ENCODE measurements around the gene LINC00632.
A peak's percentile ranks its signal among the peaks of the same experiment; 100 is the strongest.
"Not testable (repeated sequence)": the region's sequence is repeated elsewhere in the genome, so short reads cannot be mapped to it uniquely, and the experiment has no call there.

Gene LINC00632

DNA sequence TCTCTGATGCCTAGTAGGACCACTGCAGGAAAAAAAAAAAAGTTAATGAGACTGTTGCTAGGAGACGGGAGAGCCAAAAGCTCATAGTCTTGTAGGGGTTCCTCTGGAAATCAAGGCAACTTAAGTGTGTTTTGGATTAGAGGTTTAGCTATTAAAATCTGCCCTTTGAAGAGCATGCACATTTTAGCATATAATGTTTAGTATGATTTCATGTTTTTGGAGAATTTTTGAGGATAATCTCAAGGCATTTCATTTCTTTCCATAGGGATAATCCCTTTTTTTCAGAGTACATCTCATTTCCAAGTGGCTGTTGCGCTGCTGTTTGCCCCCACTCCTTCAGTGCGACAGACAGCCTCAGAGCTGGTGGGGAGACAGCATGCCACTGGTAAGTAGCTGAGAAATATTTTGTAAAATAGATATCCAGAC lies at the start of gene LINC00632:
Gene LINC00632 (plus strand): TSS at position 339 of the 426 bp plus-strand sequence.
- peak; percentile 84 for DNase-seq (ENCODE audit: low spot score)

DNA sequence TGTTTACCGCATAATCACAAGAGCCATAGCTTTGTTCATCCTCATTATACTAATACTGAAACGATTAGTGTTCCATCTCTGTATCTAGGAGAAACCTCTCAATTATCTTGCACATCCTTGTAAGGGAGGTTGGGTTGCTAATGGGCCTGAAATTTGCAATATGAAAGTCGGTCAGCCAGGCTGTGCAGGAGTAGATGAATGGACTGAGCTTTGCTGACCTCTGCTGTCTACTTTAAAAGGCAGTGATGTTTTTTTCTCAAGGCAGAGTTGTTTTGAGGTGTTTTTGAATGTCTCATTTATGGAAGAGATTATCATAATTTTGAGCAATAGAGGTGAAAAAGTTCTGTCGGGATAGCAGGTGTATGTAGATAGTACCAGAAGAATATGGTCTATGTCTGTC lies 47.9 kb upstream of the LINC00632 start:
- peak; percentile 23 for DNase-seq (ENCODE audit: low spot score)

DNA sequence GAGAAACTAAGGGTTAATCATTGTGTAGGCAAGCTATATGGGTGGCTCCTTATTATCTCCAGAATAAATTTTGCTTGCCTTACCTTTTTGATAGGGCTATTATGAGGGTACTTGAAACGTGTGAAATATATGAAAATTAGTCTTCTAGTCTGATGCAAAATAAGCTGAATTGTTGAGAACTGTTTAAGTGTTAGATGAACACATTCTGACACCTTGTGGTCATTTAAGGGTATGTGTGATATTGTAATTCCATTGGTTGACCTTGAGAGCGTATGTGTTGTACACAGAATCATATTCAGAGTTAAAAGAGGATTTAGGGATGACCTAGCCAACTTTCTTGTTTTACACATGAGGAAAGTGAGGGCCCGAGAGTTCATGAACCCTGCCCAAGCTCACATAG lies 44.6 kb upstream of the LINC00632 start:
- peak; percentile 48 for DNase-seq (ENCODE audit: low spot score)

DNA sequence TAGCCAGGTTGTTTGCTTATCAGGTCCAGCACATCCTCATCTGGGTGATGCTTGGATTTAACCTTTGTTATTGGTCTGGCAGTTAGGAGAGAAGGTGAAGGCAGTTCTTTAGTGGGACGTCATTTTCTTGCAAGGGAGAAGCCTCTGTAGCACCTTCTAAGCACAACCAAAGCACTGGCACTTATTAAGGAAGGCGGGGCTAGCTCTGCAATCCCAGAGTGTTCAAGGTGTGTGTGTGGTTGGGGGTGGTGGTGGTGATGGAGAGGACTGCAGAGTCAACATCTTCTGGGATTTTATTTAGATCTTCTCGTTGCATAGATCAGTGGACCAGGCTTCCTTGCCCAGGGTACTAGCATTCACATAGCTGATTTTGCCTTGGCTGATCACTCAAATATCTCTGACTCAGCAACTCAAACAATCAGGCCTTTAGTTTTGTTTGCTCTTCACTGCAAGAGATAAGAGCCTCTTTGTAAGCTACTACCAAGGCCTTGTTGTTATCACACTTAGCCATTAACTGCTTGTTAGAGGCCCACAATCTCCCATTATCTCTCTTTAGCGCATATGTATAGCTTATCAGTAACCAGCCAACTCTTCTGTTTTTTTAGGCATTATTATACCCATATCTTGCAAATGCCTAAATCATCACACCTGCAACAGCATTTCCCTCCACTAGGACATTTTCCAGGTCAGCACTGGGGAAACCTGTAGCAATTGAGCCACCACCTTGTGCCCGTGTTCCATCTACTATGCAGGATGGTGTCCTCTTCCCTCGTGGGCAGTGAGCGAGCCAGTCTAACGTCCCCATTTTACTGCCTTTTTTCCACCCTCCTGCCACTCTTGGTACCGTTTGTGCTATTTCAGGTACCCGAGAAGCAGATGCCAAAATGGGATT lies 36.5 kb upstream of the LINC00632 start:
- DNase-seq (ENCODE audit: low spot score) = peak; percentile 54

- DNase-seq (ENCODE audit: low spot score) = no peak
These were observed 21.9 kb upstream of the LINC00632 start for GRCh38 chrX:140687706-140688105.

GRCh38 chrX:140691596-140691995 lies 18.0 kb upstream of the LINC00632 start:
- DNase-seq (ENCODE audit: low spot score) = not testable (repeated sequence)

DNA sequence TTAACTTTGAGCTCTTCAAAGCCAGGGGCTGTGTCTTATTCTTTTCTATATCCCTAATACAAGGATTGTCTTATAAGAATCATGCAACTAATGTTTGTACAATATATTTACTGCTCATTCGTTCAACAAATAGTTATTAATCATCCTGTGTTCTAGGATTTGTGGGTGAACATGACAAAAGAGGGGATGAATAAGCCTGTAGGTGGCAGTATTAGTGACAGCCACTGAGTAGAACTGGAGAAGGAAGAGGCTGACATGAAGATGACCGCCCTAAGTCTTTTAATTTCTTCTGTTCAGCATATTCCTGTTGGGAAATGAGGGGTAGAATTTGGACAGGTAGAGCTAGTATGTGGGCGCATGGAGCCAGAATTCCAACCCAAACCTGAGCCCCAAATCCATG lies 11.9 kb upstream of the LINC00632 start:
- DNase-seq (ENCODE audit: low spot score) = no peak

DNA sequence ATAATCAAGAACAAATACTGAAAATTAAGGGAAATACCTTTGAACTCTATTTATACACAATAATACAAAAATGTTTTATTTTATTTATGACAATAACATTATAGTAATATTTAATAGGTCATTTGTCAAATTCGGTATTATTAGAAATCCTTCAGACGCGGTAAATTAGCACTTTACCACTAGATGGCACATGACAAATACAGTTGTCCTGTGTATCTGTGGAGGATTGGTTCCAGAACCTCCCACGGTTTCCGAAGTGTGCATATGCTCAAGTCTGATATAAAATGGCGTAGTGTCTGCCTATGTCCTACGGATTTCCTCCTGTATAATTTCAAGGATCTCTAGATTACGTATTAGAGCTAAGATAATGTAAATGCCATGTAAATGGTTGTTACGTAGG lies 8.1 kb upstream of the LINC00632 start:
- DNase-seq (ENCODE audit: low spot score) = peak; percentile 64

DNA sequence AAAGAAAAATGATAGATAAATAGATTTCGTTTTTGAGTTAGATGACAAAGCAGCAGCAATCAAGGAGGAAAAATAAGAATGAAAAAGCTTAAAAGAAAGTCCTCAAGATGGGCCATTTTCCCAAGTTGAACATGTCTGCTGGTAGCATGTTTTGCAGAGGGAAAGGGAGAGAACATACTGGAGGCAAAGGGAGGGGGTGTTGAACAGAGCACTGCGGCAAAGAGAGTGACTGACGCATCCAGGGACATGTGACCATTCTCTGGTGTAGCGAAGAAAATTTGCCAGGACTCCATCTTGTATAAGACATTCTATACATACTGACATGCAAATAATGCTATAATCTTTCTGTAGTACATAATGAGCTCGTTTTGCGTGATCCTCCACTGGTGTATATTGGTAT lies 1.2 kb downstream of the LINC00632 start:
- DNase-seq (ENCODE audit: low spot score) = peak; percentile 90

- DNase-seq (ENCODE audit: low spot score) = no peak
These were observed 2.3 kb downstream of the LINC00632 start for GRCh38 chrX:140711894-140712293.

GRCh38 chrX:140712413-140713173 lies 3.0 kb downstream of the LINC00632 start:
- peak; percentile 82 for DNase-seq (ENCODE audit: low spot score)

DNA sequence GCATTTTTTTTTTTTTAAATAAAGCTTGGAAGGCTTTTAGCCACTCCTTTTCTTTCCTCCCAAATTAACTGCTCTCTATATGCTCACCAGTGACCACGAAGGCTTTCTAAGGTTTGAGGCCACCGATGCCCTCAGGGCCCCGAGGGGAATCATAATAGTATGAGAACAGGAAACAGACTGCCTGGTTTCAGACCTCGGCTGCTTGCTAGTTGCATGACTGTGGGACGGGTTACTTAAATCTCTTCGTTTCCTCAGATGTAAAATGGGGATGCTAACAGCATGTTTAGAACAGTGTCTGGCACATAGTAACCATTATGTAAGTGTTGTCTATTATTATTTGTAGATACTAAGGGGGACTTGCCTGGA lies 3.6 kb downstream of the LINC00632 start:
- DNase-seq (ENCODE audit: low spot score) = no peak

GRCh38 chrX:140715787-140716186 lies 6.2 kb downstream of the LINC00632 start:
- DNase-seq (ENCODE audit: low spot score) = no peak

DNA sequence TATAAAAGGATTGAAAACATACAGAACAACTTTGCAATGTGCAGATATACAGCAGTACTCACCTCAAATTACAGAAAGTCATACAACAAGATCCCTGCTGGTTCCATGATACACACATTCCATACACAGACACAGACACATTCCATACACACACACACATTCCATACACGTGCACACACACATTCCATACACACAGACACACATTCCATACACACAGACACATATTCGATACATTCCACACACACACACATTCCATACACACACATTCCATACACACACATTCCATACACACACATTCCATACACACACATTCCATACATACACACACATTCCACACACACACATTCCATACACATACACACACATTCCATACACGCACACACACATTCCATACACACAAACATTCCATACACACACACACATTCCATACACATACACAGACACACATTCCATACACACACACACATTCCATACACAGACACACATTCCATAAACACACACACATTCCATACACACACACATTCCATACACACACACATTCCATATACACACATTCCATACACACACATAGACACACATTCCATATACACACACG lies 13.7 kb downstream of the LINC00632 start:
- no peak for DNase-seq (ENCODE audit: low spot score)

GRCh38 chrX:140724309-140724708 lies 14.8 kb downstream of the LINC00632 start:
- DNase-seq (ENCODE audit: low spot score) = no peak

- DNase-seq (ENCODE audit: low spot score) = no peak
These were observed 15.2 kb downstream of the LINC00632 start for GRCh38 chrX:140724736-140725135.

GRCh38 chrX:140725500-140725899 lies 15.9 kb downstream of the LINC00632 start:
- DNase-seq (ENCODE audit: low spot score) = no peak

DNA sequence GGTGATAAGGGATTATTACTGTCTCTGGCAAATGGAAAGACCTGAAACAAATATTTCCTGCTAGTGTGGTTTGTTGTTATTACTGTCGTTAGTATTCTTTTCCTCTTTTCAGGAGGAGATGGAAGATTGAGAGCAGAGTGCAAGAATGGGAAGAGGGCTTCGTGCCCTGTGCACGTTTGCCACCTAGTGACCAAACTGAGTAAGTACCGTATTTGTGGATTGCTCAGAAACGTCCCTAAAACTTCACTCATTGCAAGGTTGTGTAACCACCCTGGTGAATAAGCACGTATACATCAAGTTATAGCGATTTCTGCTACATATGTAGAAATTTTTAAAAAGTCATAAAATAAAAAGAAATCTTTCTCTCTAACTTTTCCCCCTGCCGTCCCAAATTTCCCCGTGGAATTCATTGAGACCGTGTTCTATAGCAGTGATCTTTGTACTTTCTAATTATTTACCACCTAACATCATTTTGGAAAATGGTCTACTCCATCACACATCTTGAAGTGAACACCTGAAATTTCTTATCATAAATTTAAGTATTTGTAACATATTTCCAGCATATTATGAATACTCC lies 24.3 kb downstream of the LINC00632 start:
- DNase-seq (ENCODE audit: low spot score) = peak; percentile 67

DNA sequence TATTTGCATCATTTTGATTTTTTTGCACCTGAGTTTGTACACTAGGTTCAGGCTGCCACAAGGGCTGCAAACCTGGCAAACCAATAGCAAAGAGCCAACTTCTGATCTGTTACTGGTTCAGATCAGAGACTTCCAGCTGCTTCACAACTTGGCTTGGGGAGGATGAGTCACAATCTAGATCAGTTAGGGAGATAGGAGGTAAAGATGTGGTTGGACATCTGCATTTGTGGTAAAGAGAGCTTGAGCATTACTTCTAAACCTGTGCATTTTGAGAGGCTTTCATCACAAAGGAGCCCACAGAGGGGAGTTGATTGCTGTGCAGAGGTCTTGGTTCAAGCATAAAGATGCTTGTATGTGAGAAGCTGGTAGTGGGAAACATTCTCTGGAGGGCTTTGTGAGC lies 34.5 kb downstream of the LINC00632 start:
- no peak for DNase-seq (ENCODE audit: low spot score)

DNA sequence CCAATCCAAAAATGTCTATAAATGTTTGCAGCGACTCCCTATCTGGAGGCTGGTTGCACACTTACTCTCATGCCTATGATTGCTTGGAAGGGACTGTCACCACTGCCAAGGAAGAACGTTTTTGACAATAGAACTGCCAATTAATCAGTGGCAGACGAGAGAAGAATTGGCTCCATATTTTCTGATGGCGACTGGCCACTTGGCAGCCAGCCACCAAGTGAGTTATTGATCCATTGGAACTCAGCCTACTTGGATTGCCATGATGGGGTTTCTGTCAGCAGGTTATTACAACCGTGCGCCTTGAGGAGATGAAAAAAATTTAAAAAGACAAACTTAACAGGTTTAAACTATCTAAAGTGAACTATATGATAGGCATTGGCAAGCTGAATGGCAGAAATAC lies 47.4 kb downstream of the LINC00632 start:
- no peak for DNase-seq (ENCODE audit: low spot score)

DNA sequence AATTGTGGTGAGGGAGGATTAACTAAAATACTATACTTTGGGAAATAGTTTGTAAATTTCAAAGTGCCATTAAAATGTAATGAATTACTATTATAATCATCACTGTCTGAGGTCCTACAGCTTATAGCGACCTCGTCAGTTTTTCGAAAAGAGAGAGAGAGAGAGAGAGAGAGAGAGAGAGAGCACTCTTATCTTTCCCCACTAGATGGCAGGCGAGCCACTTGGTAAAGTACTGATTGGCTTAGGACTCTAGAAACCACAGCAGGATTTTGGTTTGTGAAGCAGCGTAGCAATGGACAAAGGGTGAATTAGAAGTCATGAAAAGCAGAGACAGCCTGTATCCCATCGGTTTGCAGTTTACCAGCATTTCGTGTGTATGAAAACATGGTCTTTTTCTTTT lies 52.5 kb downstream of the LINC00632 start:
- peak; percentile 59 for DNase-seq (ENCODE audit: low spot score)

GRCh38 chrX:140764401-140764919 lies 54.9 kb downstream of the LINC00632 start:
- peak; percentile 22 for DNase-seq (ENCODE audit: low spot score)
